Activated naive CD4-positive, alpha-beta T cell treated with Interleukin-2 at 50 U/mL for 16 hours (primary cell): ENCODE results near the gene FOSB.
"Not testable (repeated sequence)": the region's sequence is repeated elsewhere in the genome, so short reads cannot be mapped to it uniquely, and the experiment has no call there.

Experiments
- DNase-seq: peaks from one replicate; pipeline ENCODE4 v3.0.0-alpha.2; 2020

FOSB gene

GRCh38 chr19:45506989-45507871 lies 39.4 kb downstream of the FOSB start, which contains the start of gene VASP:
TSS of gene VASP (plus strand) at chr19:45507479. CDS start at chr19:45507772, 293 bp downstream.
- DNase-seq: peak; percentile 94

GRCh38 chr19:45507872-45508416 lies 40.1 kb downstream of the FOSB start:
- no peak for DNase-seq

GRCh38 chr19:45508417-45508860 lies 40.6 kb downstream of the FOSB start:
- DNase-seq: peak; percentile 51

GRCh38 chr19:45508861-45509691 lies 41.3 kb downstream of the FOSB start:
- DNase-seq: peak; percentile 31

- no peak for DNase-seq
Observed at GRCh38 chr19:45509692-45510015, 41.9 kb downstream of the FOSB start.

GRCh38 chr19:45510352-45510751 lies 42.6 kb downstream of the FOSB start:
- DNase-seq: not testable (repeated sequence)

GRCh38 chr19:45511074-45511473 lies 43.3 kb downstream of the FOSB start:
- no peak for DNase-seq

- no peak for DNase-seq
Observed at GRCh38 chr19:45512881-45513483, 45.2 kb downstream of the FOSB start.

- no peak for DNase-seq
Observed at GRCh38 chr19:45514376-45515051, 46.7 kb downstream of the FOSB start.

- DNase-seq: no peak
Observed at GRCh38 chr19:45515081-45515624, 47.4 kb downstream of the FOSB start.

GRCh38 chr19:45515807-45516401 lies 48.1 kb downstream of the FOSB start:
- no peak for DNase-seq

GRCh38 chr19:45517238-45517637 lies 49.4 kb downstream of the FOSB start:
- DNase-seq: no peak

- no peak for DNase-seq
Observed at GRCh38 chr19:45517641-45518468, 50.1 kb downstream of the FOSB start.

GRCh38 chr19:45518469-45518826 lies 50.7 kb downstream of the FOSB start:
- DNase-seq: no peak

- DNase-seq: no peak
Observed at GRCh38 chr19:45522010-45522941, 54.5 kb downstream of the FOSB start.

GRCh38 chr19:45523642-45524256 lies 56.0 kb downstream of the FOSB start:
- peak; percentile 74 for DNase-seq

GRCh38 chr19:45524575-45525129 lies 56.9 kb downstream of the FOSB start:
- DNase-seq: no peak
